HFFc6 (cell line): Measurements from ENCODE around the gene CACTIN. TPM values are rescaled to one million over a fixed set of nuclear protein-coding genes. Genes with fewer than 3 reads are reported as not detected.

Source experiments
- DNase-seq: peaks from one replicate; pipeline ENCODE4 v3.0.0-alpha.2; 2018
- H3K27ac Mint-ChIP-seq: 2 replicates; pipeline ENCODE4 v1.8.0; 2020; ENCODE audit warnings: mild to moderate bottlenecking, mixed read lengths
- H3K27me3 Mint-ChIP-seq: 2 replicates; pipeline ENCODE4 v1.8.0; 2021; ENCODE audit warnings: mild to moderate bottlenecking, moderate library complexity, mixed read lengths; ENCODE audit not compliant: insufficient read depth
- H3K36me3 Mint-ChIP-seq: 2 replicates; pipeline ENCODE4 v1.8.0; 2021; ENCODE audit warnings: low read depth, mixed read lengths
- H3K4me1 Mint-ChIP-seq: 2 replicates; pipeline ENCODE4 v1.8.0; 2020; ENCODE audit warnings: low read depth, mixed read lengths
- H3K4me3 Mint-ChIP-seq: 2 replicates; pipeline ENCODE4 v1.8.0; 2020; ENCODE audit warnings: mild to moderate bottlenecking, moderate library complexity, mixed read lengths
- H3K9me3 Mint-ChIP-seq: 2 replicates; pipeline ENCODE4 v1.8.0; 2020; ENCODE audit warnings: mild to moderate bottlenecking, mixed read lengths
- total RNA-seq, 6 experiments: library from RNA; stranded (reverse); fragmentation: NEBNext Ultra II Directional; extraction: Animal tissue kit (Norgen Biotek cat#: 25700); gene quantifications; 2 replicates in 1 of 6; 3 replicates in 5 of 6; pipeline ENCODE4 v1.2.3, GENCODE V29; 2021
- TF ChIP-seq, protein P1 (sequence below): fragments of 200-600 bp; sonication (generic); IDR thresholded peaks from 2 replicates; pipeline ENCODE4 v1.5.0; 2021; ENCODE audit warnings: antibody characterized with exemption, mild to moderate bottlenecking

Gene CACTIN
- total RNA-seq, 6 experiments from 2014 or later, result 22.7 to 25.3 (median 24.9) TPM

DNA sequence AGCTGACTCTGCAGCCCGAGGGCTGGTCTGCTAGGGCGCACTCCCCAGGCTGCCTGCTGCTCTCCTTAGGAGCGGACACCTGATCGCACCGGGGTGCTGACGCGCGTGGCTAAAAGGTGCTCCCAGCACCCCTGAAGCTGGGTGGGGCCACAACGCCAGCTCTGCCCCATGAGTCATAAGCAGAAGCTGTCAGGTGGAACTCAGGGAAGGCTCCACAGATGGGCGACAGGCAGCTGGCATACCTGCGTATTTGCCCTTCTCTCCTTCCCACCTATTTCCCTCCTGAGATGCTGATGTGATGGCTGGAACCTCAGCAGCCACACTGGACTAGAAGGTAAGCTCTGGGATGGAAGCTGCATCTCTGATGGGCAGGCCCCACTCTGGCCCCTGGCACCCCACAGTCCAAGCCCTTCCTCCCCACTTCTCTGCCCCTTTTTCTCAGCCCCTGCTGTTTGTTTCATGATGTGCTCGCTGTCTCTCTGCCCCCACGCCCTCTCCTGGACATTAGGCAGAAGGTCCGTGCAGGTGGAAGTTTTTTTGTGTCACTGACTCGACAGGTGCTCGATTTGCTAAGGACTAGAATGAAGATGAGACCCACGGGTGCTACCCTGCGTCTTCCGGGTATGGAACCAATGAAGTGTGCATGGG lies 30.3 kb upstream of the CACTIN start:
- H3K4me3 Mint-ChIP-seq, result no peak overlapping the region; the same call in 1 of the 2 replicates
- H3K4me1 Mint-ChIP-seq, result peaks cover 14% of the 10 kb centered on the region
- DNase-seq, result no peak
- peaks cover 21% of the 10 kb centered on the region for H3K36me3 Mint-ChIP-seq
- H3K9me3 Mint-ChIP-seq, result no peaks in the 10 kb centered on the region
- peak overlapping the region; percentile 95 for H3K27ac Mint-ChIP-seq
- TF ChIP-seq, protein P1, sequence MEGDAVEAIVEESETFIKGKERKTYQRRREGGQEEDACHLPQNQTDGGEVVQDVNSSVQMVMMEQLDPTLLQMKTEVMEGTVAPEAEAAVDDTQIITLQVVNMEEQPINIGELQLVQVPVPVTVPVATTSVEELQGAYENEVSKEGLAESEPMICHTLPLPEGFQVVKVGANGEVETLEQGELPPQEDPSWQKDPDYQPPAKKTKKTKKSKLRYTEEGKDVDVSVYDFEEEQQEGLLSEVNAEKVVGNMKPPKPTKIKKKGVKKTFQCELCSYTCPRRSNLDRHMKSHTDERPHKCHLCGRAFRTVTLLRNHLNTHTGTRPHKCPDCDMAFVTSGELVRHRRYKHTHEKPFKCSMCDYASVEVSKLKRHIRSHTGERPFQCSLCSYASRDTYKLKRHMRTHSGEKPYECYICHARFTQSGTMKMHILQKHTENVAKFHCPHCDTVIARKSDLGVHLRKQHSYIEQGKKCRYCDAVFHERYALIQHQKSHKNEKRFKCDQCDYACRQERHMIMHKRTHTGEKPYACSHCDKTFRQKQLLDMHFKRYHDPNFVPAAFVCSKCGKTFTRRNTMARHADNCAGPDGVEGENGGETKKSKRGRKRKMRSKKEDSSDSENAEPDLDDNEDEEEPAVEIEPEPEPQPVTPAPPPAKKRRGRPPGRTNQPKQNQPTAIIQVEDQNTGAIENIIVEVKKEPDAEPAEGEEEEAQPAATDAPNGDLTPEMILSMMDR, result peak; percentile 37
- H3K27me3 Mint-ChIP-seq, result peaks cover 3% of the 10 kb centered on the region; the same call in 1 of the 2 replicates

DNA sequence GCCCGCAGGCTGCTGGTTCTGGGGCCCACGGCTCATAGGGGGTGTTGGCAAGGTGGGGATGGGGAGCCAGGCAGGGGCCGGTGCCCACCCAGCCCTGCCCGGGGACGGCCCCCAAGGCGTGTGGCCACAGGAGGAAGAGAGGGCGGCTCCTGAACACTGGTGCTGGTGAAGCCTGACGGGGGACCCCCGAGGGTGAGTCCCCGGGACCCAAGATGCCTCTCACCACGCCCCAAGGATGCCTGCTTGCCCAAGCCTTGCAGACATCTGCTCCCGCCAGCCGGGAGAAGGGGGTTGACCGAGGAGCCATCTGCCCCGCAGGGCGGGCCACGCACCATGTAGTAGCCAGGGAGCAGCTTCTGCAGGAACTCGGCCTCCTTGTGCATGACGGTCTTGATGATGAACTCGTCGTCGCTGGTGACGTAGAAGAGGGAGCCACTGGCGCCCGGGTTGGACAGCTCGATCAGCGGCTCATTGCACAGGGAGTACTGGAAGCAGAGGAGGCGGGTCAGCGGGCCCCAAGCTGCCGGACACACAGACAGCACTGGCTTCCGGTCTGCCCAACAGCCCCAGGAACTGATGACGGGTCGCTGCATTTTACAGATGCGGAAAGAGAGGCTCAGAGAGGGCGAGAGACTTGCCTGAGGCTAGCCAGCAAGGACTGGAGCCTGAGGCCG lies 29.6 kb upstream of the CACTIN start:
- H3K4me1 Mint-ChIP-seq, result peaks cover 14% of the 10 kb centered on the region
- peak; percentile 97 for DNase-seq
- peaks cover 3% of the 10 kb centered on the region; the same call in 1 of the 2 replicates for H3K27me3 Mint-ChIP-seq
- peak overlapping the region; percentile 95 for H3K27ac Mint-ChIP-seq
- H3K36me3 Mint-ChIP-seq, result peaks cover 16% of the 10 kb centered on the region
- H3K9me3 Mint-ChIP-seq, result no peaks in the 10 kb centered on the region
- TF ChIP-seq, protein P1, result no peak
- H3K4me3 Mint-ChIP-seq, result peak overlapping the region; percentile 50; the same call in 1 of the 2 replicates

DNA sequence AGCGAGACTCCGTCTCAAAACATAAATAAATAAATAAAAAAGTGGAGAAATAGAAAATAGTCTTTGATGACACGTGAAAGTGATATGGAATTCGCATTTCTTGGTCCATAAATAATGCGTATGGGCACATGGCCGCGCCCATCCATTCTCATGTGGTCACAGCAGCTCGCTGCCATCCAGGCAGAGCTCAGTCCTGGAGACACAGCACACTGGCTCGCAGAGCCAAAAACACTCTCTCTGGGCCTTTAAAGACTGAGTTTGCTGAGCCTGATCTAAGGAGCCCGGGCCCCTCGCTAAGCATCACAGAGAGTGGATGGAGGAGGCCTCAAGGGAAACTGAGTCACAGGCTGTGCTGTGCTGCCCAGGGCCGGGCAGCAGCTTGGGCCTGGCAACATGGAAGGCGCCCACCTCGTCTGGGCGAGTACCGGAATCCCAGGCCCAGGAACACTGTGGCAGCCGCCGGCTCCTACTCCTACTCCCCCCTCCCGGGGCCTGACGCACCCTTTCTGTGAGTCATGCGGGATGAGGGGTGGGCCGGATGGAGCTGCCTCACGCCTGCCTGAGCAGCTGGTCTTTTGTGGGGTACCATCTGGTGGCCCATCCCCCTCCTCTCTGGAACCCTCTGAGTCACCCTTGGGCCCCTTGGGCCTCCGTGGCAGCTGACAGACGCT lies 28.9 kb upstream of the CACTIN start:
- Mint-ChIP-seq H3K27me3 (peaks cover 3% of the 10 kb centered on the region; the same call in 1 of the 2 replicates), H3K4me3 (peak overlapping the region; percentile 69), H3K9me3 (no peaks in the 10 kb centered on the region), H3K4me1 (peaks cover 14% of the 10 kb centered on the region), H3K36me3 (peaks cover 9% of the 10 kb centered on the region), H3K27ac (peak overlapping the region; percentile 95)
- peak; percentile 96 for DNase-seq
- TF ChIP-seq, protein P1, result no peak

DNA sequence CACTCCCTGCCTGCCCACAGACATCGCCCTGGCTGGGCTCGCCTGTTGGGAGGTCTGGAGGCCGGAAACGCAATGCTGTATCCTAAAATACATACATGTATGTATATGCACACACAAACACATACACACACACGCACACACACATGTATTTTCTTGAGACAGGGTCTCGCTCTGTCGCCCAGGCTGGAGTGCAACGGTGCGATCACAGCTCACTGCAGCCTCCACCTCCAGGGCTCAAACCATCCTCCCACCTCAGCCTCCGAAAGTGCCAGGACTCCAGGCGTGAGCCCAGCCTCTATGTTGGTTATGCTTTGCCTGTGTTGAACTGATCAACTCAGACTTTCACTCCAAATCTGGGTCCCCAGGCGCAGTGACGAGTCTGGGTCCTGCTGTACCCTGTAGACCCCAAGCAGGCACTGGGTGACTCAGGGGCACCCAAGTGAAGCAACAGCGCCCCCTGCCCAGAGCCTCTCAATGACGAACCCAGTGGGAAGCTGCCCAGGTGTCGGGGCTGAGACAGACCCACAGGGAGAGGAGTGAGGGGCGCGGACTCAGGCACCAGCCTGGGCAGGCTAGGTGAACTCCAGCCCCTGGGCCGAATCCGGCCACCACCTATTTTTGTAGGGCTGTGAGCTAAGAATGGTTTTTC lies 27.4 kb upstream of the CACTIN start:
- Mint-ChIP-seq H3K36me3 (peaks cover 8% of the 10 kb centered on the region), H3K4me3 (no peak overlapping the region), H3K4me1 (peaks cover 14% of the 10 kb centered on the region), H3K9me3 (no peaks in the 10 kb centered on the region), H3K27me3 (peaks cover 3% of the 10 kb centered on the region; the same call in 1 of the 2 replicates), H3K27ac (0 out of 2 replicates have a peak overlapping the region, but pooled peaks have one; percentile 21)
- TF ChIP-seq, protein P1, result peak; percentile 68
- no peak for DNase-seq

DNA sequence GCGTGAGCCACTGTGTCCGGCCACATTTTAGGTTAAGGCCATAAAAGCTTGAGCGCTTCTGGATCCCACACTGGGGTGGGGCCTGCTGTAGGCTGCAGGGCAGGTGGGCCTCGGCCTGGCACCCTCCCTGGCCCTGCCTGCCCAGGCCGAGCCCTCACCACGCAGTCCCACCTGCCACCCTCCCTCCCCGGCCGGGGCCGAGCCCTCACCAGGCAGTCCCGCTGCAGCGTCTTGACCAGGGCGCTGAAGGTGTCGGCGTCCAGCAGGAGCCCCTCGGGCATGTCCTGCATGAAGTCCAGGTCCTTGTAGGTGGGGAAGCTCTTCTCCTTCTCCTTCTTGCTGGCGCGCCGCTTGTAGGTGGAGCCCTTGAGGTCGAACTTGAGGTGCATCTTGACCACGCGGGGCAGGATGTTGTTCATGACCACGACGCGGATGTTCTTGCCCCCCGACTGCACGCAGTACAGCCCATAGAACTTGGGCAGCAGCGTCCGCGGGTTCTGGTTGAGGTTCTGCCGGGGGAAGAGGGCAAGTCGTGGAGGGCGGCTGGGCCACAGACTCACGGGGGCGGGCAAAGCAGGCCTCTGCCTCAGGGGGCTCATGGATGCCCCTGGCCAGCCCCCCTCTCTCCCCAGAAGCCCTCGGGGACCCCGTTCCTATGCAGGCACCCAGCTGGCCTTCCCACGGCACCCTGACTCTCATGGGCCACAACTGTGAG lies 26.6 kb upstream of the CACTIN start:
- Mint-ChIP-seq H3K4me1 (peaks cover 14% of the 10 kb centered on the region), H3K9me3 (no peaks in the 10 kb centered on the region), H3K4me3 (no peak overlapping the region), H3K27ac (no peak overlapping the region), H3K36me3 (peaks cover 8% of the 10 kb centered on the region), H3K27me3 (peaks cover 3% of the 10 kb centered on the region; the same call in 1 of the 2 replicates)
- TF ChIP-seq, protein P1, result no peak
- no peak for DNase-seq
